ENCODE measurements around the gene MSL3.

The MSL3 gene

GRCh38 chrX:11757719-11758399, at the start of gene MSL3:
MSL3 (plus strand) TSS chrX:11758237; CDS start chrX:11758264, 27 bp downstream.
- DNase-seq = peak; percentile 69

- no peak for DNase-seq
Measured at GRCh38 chrX:11722304-11722703, 35.7 kb upstream of the MSL3 start.

- peak in 1 of 2 donors; percentile 29 for DNase-seq
Measured at GRCh38 chrX:11724122-11725017, 33.7 kb upstream of the MSL3 start.

- no peak for DNase-seq
Measured at GRCh38 chrX:11725631-11726442, 32.2 kb upstream of the MSL3 start.

DNA sequence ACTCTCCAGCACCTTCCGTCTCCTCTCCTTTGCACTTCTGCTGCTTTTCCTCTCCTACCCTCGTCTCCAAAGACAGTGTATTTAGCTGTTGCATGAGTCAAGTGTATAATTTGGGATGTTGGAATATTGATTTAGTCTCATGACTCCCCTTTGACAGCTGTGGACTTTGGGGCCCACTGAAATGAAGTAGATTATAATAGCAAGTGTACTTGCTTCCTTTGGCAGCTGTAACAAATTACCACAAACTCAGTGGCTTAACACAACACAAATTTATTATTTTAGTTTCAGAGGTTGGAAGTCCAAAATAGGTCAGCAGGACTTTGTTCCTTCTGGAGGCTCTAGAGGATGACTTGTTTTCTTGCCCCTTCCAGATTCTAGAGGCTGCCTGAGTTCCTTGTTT, 29.5 kb upstream of the MSL3 start:
- no peak for DNase-seq

DNA sequence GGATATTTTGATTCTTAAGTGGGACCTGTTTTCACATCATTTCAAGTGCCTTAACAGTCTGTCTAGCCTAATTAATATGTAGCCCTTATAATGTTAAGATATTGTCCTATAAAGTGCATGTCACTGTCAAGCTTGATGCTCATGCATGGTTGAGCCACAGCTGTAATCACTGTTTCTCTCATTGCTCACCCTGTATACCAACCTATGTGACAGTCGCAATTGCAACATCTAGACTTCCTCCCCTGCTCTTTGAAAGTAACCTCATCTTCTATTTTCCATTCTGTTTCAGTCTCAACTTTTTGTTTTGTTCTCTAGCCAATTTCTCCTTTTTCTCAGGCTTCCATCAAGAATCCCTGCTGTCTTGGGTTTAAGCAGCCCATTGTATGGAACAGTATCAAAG, 24.4 kb upstream of the MSL3 start:
- DNase-seq = no peak

DNA sequence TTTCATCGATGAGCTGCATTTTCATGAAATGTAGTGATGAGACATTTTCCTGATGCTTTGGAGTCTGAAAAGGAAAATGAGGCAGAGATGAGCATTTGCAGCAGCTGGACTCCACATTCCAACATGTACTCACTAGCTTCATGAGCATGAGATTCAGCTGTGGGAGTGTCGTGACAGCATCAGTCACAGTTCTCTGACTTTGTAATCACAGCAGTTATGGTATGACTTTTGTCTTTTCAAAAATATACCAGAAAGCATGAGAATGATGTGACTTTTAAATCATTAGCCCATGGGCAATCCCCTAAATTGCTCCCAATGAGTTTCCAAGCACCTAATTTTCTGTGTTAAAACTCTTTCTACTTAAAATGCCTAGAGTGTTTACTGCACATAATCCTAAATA, 18.3 kb upstream of the MSL3 start:
- DNase-seq = no peak

DNA sequence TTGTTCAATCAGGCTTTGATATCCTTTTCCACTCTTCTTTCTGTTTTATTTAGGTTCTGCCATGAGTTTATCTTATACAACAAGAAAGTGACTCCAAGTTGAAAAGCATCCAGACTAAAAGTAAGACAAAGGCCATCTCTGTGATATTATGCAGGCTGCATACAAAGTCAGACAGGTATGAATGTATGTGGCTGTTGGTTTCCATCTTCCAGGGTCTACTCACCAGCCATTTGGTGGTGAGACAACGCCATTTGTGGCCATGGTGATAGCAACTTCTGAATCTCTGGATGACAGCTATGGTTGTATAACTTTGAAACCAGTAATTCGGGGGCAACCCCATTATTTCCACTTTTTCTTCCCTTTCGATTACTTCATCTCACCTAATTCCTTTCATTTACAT, 17.2 kb upstream of the MSL3 start:
- no peak for DNase-seq

- no peak for DNase-seq
Measured at GRCh38 chrX:11741574-11741973, 16.5 kb upstream of the MSL3 start.

DNA sequence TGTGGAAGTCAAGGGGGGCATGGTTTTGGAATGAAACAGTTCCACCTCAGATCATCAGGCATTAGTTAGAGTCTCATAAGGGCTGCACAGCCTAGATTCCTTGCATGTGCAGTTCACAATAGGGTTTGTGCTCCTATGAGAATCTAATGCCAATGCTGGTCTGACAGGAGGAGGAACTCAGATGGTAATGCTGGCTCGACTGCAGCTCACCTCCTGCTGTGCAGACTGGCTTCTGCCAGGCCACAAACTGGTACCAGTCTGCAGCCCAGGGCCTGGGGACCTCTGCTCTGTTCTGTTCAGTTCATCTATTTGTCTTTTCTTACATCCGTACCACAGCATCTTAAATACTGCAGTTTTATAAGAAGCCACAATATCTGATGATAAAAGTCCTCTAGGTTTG, 12.2 kb upstream of the MSL3 start:
- DNase-seq = no peak

DNA sequence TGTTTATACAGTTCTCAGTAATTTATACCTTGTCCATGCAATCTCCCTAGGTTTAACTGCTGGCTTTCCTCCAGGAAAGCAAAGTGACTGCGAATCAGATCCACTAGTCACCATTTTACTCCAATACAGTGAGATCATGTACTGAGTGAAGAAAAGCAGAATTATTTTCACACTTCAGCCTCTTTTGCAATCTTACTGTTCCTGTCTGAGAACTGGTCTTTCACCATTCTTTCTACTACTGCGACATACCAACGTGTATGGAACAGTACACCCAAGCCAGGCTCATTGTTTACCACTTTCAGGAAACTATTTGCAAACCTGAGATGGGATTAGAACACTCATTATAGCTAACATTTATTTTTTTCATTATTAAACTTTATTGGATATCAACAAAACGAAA, 8.0 kb upstream of the MSL3 start:
- DNase-seq = no peak

DNA sequence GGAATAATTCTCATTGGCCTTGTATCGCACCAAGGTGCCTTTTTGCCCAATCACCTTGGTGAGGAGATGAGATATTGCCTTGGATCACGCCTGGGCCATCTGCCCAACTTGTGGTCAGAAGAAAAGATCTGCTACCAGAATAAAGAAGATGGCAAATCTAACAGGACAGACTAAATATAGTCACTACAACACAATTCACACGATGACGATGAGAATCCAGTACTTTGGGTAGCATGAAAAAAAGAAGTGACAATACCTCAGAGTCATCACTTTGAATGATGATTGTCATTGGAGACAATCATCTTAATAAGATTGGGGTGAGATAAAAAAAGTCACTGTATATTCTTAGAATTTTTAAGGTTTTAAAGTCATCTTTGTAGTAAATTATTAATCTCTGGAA, 7.3 kb upstream of the MSL3 start:
- no peak for DNase-seq

- DNase-seq = no peak
Measured at GRCh38 chrX:11751261-11751660, 6.8 kb upstream of the MSL3 start.

GRCh38 chrX:11753668-11754067, 4.4 kb upstream of the MSL3 start:
- DNase-seq = no peak

- DNase-seq = no peak
Measured at GRCh38 chrX:11754958-11755645, 2.9 kb upstream of the MSL3 start.

DNA sequence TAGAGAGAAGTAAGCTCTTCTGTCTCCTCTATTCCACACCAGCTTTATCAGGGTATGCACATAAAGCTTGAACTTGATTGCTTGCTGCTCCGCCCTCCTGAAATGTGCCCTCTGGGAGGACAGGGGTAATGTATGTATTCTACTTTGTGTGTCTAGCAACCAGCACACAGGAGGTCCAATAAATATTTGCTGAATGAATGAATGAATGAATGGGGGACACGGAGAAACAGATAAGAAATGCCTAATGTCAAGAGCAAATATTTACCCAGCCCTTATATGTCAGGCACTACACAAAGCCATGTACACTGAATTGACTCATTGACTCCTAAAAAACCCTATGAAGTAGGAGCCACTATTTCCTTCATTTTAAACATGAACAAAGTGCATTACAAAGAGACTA, 2.3 kb upstream of the MSL3 start:
- no peak for DNase-seq

DNA sequence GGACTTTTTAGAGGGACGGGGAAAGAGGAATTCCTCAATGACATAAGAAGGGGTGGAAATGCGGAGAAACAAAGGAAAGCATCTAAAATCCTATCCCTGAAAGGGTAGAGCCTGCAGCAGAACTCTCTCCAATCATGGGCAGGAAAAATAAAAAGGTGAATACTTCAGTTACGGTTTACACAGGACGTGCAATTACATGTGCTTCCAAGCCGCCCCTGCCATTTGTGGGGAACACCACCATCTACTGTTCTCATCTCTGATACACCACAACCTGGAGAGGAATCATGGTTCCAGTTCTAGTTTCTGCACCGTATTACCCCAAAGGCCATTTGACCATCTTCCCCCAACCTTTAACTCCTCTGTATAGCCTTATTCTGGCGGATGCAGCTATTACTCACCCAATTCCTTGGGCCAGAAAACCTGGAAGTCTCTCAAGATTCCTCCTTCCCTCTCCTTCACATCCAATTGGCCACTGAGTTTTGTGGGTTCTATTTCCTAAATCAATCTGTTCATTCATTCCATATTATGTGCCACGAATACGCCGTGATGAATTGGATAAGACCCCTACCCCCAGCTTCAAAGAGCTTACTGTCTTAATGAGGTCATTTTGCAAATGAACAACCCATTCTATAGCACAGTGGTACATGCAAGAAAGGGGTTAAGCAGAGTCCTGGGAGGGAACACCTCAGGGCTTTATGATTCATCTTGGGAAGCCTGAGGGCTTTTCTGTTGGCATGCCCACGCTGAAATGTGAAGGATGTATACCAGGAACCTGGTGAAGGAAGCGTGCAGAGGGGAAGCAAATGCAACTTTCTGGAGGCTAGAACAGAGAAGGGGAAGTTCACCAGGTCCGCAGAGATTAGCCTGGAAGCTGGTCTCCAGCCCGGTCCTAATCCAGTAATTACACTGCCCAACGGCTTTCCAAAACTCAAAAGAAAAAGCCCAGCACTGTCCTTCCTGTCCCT, 1.4 kb upstream of the MSL3 start:
- no peak for DNase-seq

DNA sequence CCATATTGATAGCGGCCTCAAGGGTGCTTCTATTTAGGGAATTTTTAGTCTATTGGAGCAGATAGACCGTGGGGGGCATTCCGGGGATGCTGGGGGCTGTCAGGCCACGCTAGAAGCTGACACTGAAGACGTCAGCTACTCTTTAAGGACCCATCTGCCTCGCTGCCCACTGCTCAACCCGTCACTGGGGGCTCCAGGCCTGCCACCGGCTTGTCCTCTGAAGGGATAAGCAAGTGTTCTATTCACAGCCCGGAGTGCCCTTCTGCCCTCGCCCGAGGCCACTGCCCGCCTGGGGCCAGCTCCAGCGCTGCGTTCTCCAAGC, 679 bp upstream of the MSL3 start:
- DNase-seq = no peak

GRCh38 chrX:11758400-11759171, 549 bp downstream of the MSL3 start:
- peak; percentile 91 to 93 for DNase-seq

DNA sequence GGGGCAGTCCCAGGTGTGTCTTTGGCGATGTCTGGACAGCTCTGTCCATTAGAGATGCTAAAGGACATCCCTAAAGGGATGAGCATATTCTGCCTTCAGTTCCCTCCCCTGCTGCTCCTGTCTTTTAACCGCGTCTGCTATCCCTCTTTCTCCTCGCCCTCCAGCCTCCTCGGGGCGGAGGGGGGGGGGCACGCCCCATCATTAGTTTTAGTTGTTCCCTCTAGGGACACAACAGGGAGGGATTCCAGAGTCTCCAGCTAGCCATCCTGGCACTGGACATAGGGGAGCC, 1.1 kb downstream of the MSL3 start:
- DNase-seq = no peak

All from CD4-positive, alpha-beta T cell treated with Interleukin-1 beta for 1 hour (primary cell).